Adrenal gland (tissue), 5 donors: Measurements from ENCODE around the gene TSHB.

Experiments used
- POLR2A ChIP-seq, 2 donors: fragments of 450-650 bp; IDR thresholded peaks; one replicate each; pipeline ENCODE4 v1.6.1; 2017; ENCODE audit warnings: antibody characterized with exemption in 2 of 2, mild to moderate bottlenecking in 2 of 2, moderate library complexity in 1 of 2
- TF ChIP-seq, protein P1 (sequence below), 6 experiments: fragments of 450-650 bp in 4 of 6; fragments of 200-600 bp in 2 of 6; sonication (generic) in 1 of 6; IDR thresholded peaks; 1 replicate in 5 of 6; 2 replicates in 1 of 6; pipeline versions ENCODE4 v1.5.1 to v1.8.0; 2016 to 2021; ENCODE audit warnings: antibody characterized with exemption in 6 of 6, mild to moderate bottlenecking in 2 of 6, moderate library complexity in 1 of 6
- donor health status: DM: no; HTN: no; CAD: no.

DNA sequence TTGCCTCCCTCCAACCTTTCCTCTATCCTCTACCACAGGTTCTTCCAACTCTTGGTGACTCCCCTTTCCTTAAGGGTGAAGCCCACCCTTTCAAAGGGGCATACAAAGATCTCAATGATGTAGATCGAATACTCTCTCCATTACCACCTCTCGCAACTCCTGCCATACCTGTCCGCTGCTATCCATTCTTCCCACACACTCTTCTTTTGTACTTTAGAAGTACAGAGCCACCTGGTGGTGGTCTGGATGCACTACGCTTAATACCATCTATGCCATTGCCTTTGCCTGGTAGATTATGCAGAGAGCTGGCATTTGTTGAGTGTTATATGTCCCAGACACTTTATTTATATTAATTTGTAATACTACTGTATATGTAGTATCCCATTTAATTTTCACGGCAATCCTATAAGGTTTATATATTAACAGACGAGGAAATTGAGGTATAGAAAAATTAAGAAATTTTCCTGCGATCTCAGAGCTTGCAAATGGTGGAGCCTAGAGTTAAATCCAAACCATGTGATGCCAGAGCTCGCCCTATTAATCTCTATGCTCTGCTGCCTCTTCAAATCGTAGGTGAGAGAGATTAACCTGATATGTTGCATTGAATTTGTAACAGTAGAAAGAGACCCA, 22.9 kb downstream of the TSHB start:
- no peak for TF ChIP-seq POLR2A (IDR thresholded peaks at IDR 0.05)
- TF ChIP-seq, protein P1, sequence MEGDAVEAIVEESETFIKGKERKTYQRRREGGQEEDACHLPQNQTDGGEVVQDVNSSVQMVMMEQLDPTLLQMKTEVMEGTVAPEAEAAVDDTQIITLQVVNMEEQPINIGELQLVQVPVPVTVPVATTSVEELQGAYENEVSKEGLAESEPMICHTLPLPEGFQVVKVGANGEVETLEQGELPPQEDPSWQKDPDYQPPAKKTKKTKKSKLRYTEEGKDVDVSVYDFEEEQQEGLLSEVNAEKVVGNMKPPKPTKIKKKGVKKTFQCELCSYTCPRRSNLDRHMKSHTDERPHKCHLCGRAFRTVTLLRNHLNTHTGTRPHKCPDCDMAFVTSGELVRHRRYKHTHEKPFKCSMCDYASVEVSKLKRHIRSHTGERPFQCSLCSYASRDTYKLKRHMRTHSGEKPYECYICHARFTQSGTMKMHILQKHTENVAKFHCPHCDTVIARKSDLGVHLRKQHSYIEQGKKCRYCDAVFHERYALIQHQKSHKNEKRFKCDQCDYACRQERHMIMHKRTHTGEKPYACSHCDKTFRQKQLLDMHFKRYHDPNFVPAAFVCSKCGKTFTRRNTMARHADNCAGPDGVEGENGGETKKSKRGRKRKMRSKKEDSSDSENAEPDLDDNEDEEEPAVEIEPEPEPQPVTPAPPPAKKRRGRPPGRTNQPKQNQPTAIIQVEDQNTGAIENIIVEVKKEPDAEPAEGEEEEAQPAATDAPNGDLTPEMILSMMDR (IDR thresholded peaks at IDR 0.05): peak; percentile 60 to 81 (median 72)
